GM12874 (cell line): ENCODE results near the gene PFKFB4.

Source experiments
- CTCF ChIP-seq: IDR thresholded peaks from 2 replicates; pipeline ENCODE4 v1.5.1; 2011; ENCODE audit warnings: low read depth, mild to moderate bottlenecking, control low read depth, low read length, moderate library complexity; ENCODE audit not compliant: insufficient read depth

The PFKFB4 gene

GRCh38 chr3:48555949-48556795, 431 bp downstream of the PFKFB4 start:
- TF ChIP-seq CTCF: no peak

GRCh38 chr3:48555231-48555948, 1.2 kb downstream of the PFKFB4 start:
- no peak for TF ChIP-seq CTCF

GRCh38 chr3:48553886-48554845, 2.4 kb downstream of the PFKFB4 start:
- no peak for TF ChIP-seq CTCF

GRCh38 chr3:48553361-48553760, 3.2 kb downstream of the PFKFB4 start:
- TF ChIP-seq CTCF: no peak

- no peak for TF ChIP-seq CTCF
Observed at GRCh38 chr3:48552111-48552951, 4.3 kb downstream of the PFKFB4 start.

GRCh38 chr3:48548729-48549705, 7.6 kb downstream of the PFKFB4 start:
- peak; percentile 95 for TF ChIP-seq CTCF
